ENCODE data around the gene RBCK1.
"Not testable (repeated sequence)": the region's sequence is repeated elsewhere in the genome, so short reads cannot be mapped to it uniquely, and the experiment has no call there.

RBCK1 gene

GRCh38 chr20:467755-468154 is 59.7 kb downstream of the RBCK1 start:
- no peak for TF ChIP-seq CTCF (conservative IDR thresholded peaks at IDR 0.05; ENCODE audit: control insufficient read depth, insufficient read depth, low read depth, low read length)
- no peak overlapping the region for H3K4me3 ChIP-seq (ENCODE audit: control insufficient read depth, low read depth, low read length)
- DNase-seq (ENCODE audit: low read depth): no peak

- DNase-seq (ENCODE audit: low read depth): no peak
- no peak overlapping the region for H3K4me3 ChIP-seq (ENCODE audit: control insufficient read depth, low read depth, low read length)
- no peak for TF ChIP-seq CTCF (conservative IDR thresholded peaks at IDR 0.05; ENCODE audit: control insufficient read depth, insufficient read depth, low read depth, low read length)
These were observed 61.8 kb downstream of the RBCK1 start for GRCh38 chr20:469746-470490.

- no peak for TF ChIP-seq CTCF (conservative IDR thresholded peaks at IDR 0.05; ENCODE audit: control insufficient read depth, insufficient read depth, low read depth, low read length)
- DNase-seq (ENCODE audit: low read depth): no peak
These were observed 64.2 kb downstream of the RBCK1 start for GRCh38 chr20:472137-472846.

GRCh38 chr20:472889-473292 is 64.8 kb downstream of the RBCK1 start:
- H3K4me3 ChIP-seq (ENCODE audit: control insufficient read depth, low read depth, low read length): no peak overlapping the region
- no peak for DNase-seq (ENCODE audit: low read depth)
- TF ChIP-seq CTCF (conservative IDR thresholded peaks at IDR 0.05; ENCODE audit: control insufficient read depth, insufficient read depth, low read depth, low read length): no peak

More at GRCh38 chr20:472137-472846, 64.2 kb downstream of the RBCK1 start:
- no peak overlapping the region for H3K4me3 ChIP-seq (ENCODE audit: control insufficient read depth, low read depth, low read length)

- H3K4me3 ChIP-seq (ENCODE audit: control insufficient read depth, low read depth, low read length): no peak overlapping the region
- no peak for DNase-seq (ENCODE audit: low read depth)
- no peak for TF ChIP-seq CTCF (conservative IDR thresholded peaks at IDR 0.05; ENCODE audit: control insufficient read depth, insufficient read depth, low read depth, low read length)
These were observed 66.5 kb downstream of the RBCK1 start for GRCh38 chr20:474581-474980.

- TF ChIP-seq CTCF (conservative IDR thresholded peaks at IDR 0.05; ENCODE audit: control insufficient read depth, insufficient read depth, low read depth, low read length): no peak
- DNase-seq (ENCODE audit: low read depth): no peak
- H3K4me3 ChIP-seq (ENCODE audit: control insufficient read depth, low read depth, low read length): no peak overlapping the region
These were observed 67.6 kb downstream of the RBCK1 start for GRCh38 chr20:475463-476357.

GRCh38 chr20:476561-477249 is 68.6 kb downstream of the RBCK1 start:
- DNase-seq (ENCODE audit: low read depth): not testable (repeated sequence)

More at GRCh38 chr20:476561-477249, 68.6 kb downstream of the RBCK1 start:
- not testable (repeated sequence) for H3K4me3 ChIP-seq (ENCODE audit: control insufficient read depth, low read depth, low read length)

Data from fibroblast of mammary gland (primary cell).